Measurements from ENCODE around the gene PDE4A.

Gene PDE4A

GRCh38 chr19:10518444-10519361, 98.4 kb downstream of the PDE4A start:
- DNase-seq: no peak
- in situ Hi-C loops (cut with HindIII; ENCODE audit: low pct_ligation_motif_present, low pct_unique_long_range_greater_than_20kb, low sequenced_read_pairs): no loop called here

All from ACHN (cell line).